Epithelial cell of proximal tubule (primary cell): ENCODE measurements around the gene COL6A6. TPM values are rescaled to one million over a fixed set of nuclear protein-coding genes. Genes with fewer than 3 reads are reported as not detected.

Source experiments
- DNase-seq: peaks from one replicate; pipeline ENCODE4 v3.0.0-alpha.2; 2011; ENCODE audit warnings: low read depth
- H3K4me3 ChIP-seq: 2 replicates; pipeline ENCODE4 v1.5.1; 2011; ENCODE audit warnings: low read depth, mild to moderate bottlenecking, low read length
- total RNA-seq: library from RNA; depleted of rRNA; stranded (reverse); fragments of >200 nt; gene quantifications from 2 replicates; pipeline ENCODE4 v1.2.3, GENCODE V29; 2015
- TF ChIP-seq, protein P1 (sequence below): conservative IDR thresholded peaks from 2 replicates; pipeline ENCODE4 v1.5.1; 2012; ENCODE audit warnings: low read depth, mild to moderate bottlenecking, low read length

The COL6A6 gene
- total RNA-seq, 1 donor from 2014 or later, result not detected

DNA sequence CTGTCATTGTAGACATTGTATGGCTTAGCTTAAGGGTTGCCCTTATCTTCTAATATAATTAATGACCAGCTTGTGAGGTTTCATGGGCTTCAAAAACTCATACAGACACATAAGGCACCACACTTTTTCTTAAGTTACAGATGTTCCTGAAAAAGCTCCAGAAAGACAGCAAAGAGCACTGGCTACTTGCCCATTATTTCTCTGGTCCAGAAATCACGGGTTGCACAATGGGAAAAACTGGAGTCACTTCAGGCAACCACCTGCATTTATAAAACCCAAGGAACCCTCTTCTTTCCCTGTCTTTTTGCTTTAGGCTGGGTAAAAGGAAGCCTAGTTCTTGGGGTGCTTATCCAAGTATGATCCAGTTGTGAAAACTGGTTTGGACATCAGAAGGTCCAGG is 2.3 kb upstream of the COL6A6 start:
- no peak overlapping the region for H3K4me3 ChIP-seq
- no peak for DNase-seq
- TF ChIP-seq, protein P1, sequence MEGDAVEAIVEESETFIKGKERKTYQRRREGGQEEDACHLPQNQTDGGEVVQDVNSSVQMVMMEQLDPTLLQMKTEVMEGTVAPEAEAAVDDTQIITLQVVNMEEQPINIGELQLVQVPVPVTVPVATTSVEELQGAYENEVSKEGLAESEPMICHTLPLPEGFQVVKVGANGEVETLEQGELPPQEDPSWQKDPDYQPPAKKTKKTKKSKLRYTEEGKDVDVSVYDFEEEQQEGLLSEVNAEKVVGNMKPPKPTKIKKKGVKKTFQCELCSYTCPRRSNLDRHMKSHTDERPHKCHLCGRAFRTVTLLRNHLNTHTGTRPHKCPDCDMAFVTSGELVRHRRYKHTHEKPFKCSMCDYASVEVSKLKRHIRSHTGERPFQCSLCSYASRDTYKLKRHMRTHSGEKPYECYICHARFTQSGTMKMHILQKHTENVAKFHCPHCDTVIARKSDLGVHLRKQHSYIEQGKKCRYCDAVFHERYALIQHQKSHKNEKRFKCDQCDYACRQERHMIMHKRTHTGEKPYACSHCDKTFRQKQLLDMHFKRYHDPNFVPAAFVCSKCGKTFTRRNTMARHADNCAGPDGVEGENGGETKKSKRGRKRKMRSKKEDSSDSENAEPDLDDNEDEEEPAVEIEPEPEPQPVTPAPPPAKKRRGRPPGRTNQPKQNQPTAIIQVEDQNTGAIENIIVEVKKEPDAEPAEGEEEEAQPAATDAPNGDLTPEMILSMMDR, result no peak

- TF ChIP-seq, protein P1, result no peak
- H3K4me3 ChIP-seq, result no peak overlapping the region
- DNase-seq, result no peak
Observed at GRCh38 chr3:130515755-130516154, 1.2 kb upstream of the COL6A6 start.

DNA sequence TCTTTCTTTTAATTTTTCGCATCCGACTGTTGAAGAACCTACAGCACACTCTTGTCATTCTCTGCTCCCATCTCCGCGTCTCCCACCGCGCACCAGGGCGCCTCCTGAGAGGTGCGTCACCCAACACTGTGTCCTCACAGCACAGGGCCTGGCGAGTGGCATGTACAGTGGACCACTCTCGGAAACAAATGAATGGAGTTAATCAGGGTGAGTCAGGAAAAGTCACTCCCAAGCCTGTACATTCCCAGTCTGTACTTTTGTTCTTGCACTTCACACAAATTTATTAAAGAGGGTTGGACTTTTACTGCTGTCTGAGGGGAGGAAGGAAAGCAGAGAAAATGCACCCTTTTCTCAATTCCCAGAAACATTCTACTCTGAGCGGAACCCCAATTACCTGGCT is 625 bp downstream of the COL6A6 start:
- TF ChIP-seq, protein P1, result no peak
- DNase-seq, result no peak
- H3K4me3 ChIP-seq, result no peak overlapping the region

GRCh38 chr3:130519754-130520153 is 2.8 kb downstream of the COL6A6 start:
- TF ChIP-seq, protein P1, result no peak
- DNase-seq, result no peak
- H3K4me3 ChIP-seq, result no peak overlapping the region

GRCh38 chr3:130522399-130522798 is 5.4 kb downstream of the COL6A6 start:
- TF ChIP-seq, protein P1, result no peak
- DNase-seq, result no peak
- no peak overlapping the region for H3K4me3 ChIP-seq

- no peak for DNase-seq
- TF ChIP-seq, protein P1, result no peak
- H3K4me3 ChIP-seq, result no peak overlapping the region
Observed at GRCh38 chr3:130527426-130527825, 10.4 kb downstream of the COL6A6 start.

- H3K4me3 ChIP-seq, result no peak overlapping the region
- TF ChIP-seq, protein P1, result no peak
- DNase-seq, result no peak
Observed at GRCh38 chr3:130528120-130528519, 11.1 kb downstream of the COL6A6 start.
